ENCODE measurements around the gene TAGLN.

The TAGLN gene

GRCh38 chr11:117221775-117222517 is 22.8 kb downstream of the TAGLN start:
- no peak for TF ChIP-seq ZNF8 (CRISPR knock-in tag; IDR thresholded peaks at IDR 0.05)
- peak; percentile 84 for ATAC-seq

GRCh38 chr11:117222991-117223740 is 24.0 kb downstream of the TAGLN start:
- TF ChIP-seq RARB (CRISPR knock-in tag; IDR thresholded peaks at IDR 0.05) (no peak), ZFP3 (CRISPR knock-in tag; IDR thresholded peaks at IDR 0.05) (no peak), ESRRG (CRISPR knock-in tag; IDR thresholded peaks at IDR 0.05) (no peak), GLIS3 (CRISPR knock-in tag; IDR thresholded peaks at IDR 0.05) (no peak), POU6F1 (CRISPR knock-in tag; IDR thresholded peaks at IDR 0.05; ENCODE audit: borderline replicate concordance, low read depth) (no peak), ARNTL (CRISPR knock-in tag; IDR thresholded peaks at IDR 0.05; ENCODE audit: borderline replicate concordance, low read depth) (no peak)

GRCh38 chr11:117223741-117224689 is 24.8 kb downstream of the TAGLN start:
- no peak for TF ChIP-seq PPARA (CRISPR knock-in tag; IDR thresholded peaks at IDR 0.05; ENCODE audit: borderline replicate concordance)
- no peak for TF ChIP-seq POU6F1 (CRISPR knock-in tag; IDR thresholded peaks at IDR 0.05; ENCODE audit: borderline replicate concordance, low read depth)
- no peak for TF ChIP-seq OSR1 (CRISPR knock-in tag; IDR thresholded peaks at IDR 0.05)
- TF ChIP-seq ZFP30 (CRISPR knock-in tag; IDR thresholded peaks at IDR 0.05): no peak
- TF ChIP-seq ARNTL (CRISPR knock-in tag; IDR thresholded peaks at IDR 0.05; ENCODE audit: borderline replicate concordance, low read depth): no peak
- no peak for TF ChIP-seq CSDC2 (CRISPR knock-in tag; IDR thresholded peaks at IDR 0.05)
- no peak for TF ChIP-seq RARB (CRISPR knock-in tag; IDR thresholded peaks at IDR 0.05)
- TF ChIP-seq SNAI2 (CRISPR knock-in tag; IDR thresholded peaks at IDR 0.05): no peak
- no peak for TF ChIP-seq CSRNP3 (CRISPR knock-in tag; IDR thresholded peaks at IDR 0.05)
- no peak for TF ChIP-seq ZNF565 (CRISPR knock-in tag; conservative IDR thresholded peaks at IDR 0.05; ENCODE audit: low read depth)
- TF ChIP-seq ZNF8 (CRISPR knock-in tag; IDR thresholded peaks at IDR 0.05): no peak
- TF ChIP-seq TCF4 (CRISPR knock-in tag; IDR thresholded peaks at IDR 0.05; ENCODE audit: borderline replicate concordance): no peak
- TF ChIP-seq BACH2 (CRISPR knock-in tag; IDR thresholded peaks at IDR 0.05; ENCODE audit: borderline replicate concordance): no peak
- no peak for TF ChIP-seq GLIS3 (CRISPR knock-in tag; IDR thresholded peaks at IDR 0.05)
- TF ChIP-seq TSHZ2 (CRISPR knock-in tag; IDR thresholded peaks at IDR 0.05): no peak
- TF ChIP-seq ZC3H10 (CRISPR knock-in tag; IDR thresholded peaks at IDR 0.05): no peak
- TF ChIP-seq ESRRG (CRISPR knock-in tag; IDR thresholded peaks at IDR 0.05): no peak
- ATAC-seq: no peak

More at GRCh38 chr11:117222991-117223740, 24.0 kb downstream of the TAGLN start:
- ATAC-seq: no peak
